SK-N-SH (cell line): ENCODE data around the gene EXOC5. TPM values are rescaled to one million over a fixed set of nuclear protein-coding genes. Genes with fewer than 3 reads are reported as not detected.

Source experiments
- CTCF ChIA-PET: fragments of 300-600, 350-600 bp; formaldehyde crosslinking; extraction: SDS; loops from one replicate; lab custom pipeline; 2021; lab: Yijun Ruan, JAX
- POLR2A ChIA-PET: fragments of 350-600 bp; sonication (Branson Sonifier 250); formaldehyde crosslinking; extraction: SDS; loops from one replicate; lab custom pipeline; 2020; ENCODE audit warnings: antibody characterized with exemption, inconsistent platforms; lab: Yijun Ruan, JAX
- DNase-seq: peaks from one replicate; pipeline ENCODE4 v3.0.0; 2012
- H2AFZ ChIP-seq: fragments of 200-600 bp; sonication (generic); 2 replicates; pipeline ENCODE4 v1.8.1; 2016; ENCODE audit warnings: antibody characterized with exemption, mild to moderate bottlenecking, low read depth
- H3F3A ChIP-seq: fragments of 200-600 bp; sonication (generic); replicated peaks from 2 replicates; pipeline ENCODE3; 2016; ENCODE audit warnings: antibody characterized with exemption, mild to moderate bottlenecking; ENCODE audit not compliant: insufficient read depth
- H3K27ac ChIP-seq, 2 experiments: fragments of 200-500 bp in 1 of 2; fragments of 200-600 bp in 1 of 2; sonication (Bioruptor generic) in 1 of 2; sonication (generic), shearing (Covaris generic) in 1 of 2; 2 replicates each; pipeline versions ENCODE4 v1.5.1 to v1.6.1; 2014 to 2016; ENCODE audit warnings: low read depth in 2 of 2, inconsistent platforms in 1 of 2, low read length in 1 of 2, mild to moderate bottlenecking in 1 of 2, mixed read lengths in 1 of 2
- H3K27me3 ChIP-seq: fragments of 200-600 bp; sonication (generic), shearing (Covaris generic); 2 replicates; pipeline ENCODE4 v1.6.1; 2016; ENCODE audit warnings: mixed run types; ENCODE audit not compliant: insufficient read depth
- H3K36me3 ChIP-seq, 2 experiments: fragments of 200-500 bp in 1 of 2; fragments of 200-600 bp in 1 of 2; sonication (Bioruptor generic) in 1 of 2; sonication (generic) in 1 of 2; replicated peaks in 1 of 2; 2 replicates each; pipeline versions ENCODE3 to v1.5.1; 2014 to 2016; ENCODE audit warnings: low read length in 1 of 2, mild to moderate bottlenecking in 1 of 2; ENCODE audit not compliant: insufficient read depth in 2 of 2, control insufficient read depth in 1 of 2
- H3K4me1 ChIP-seq, 2 experiments: fragments of 200-500 bp in 1 of 2; fragments of 200-600 bp in 1 of 2; sonication (Bioruptor generic) in 1 of 2; sonication (generic), shearing (Covaris generic) in 1 of 2; 2 replicates each; pipeline versions ENCODE4 v1.5.1 to v1.6.1; 2014 to 2016; ENCODE audit warnings: low read depth in 1 of 2, low read length in 1 of 2, mixed run types in 1 of 2; ENCODE audit not compliant: insufficient read depth in 2 of 2, control insufficient read depth in 1 of 2
- H3K4me2 ChIP-seq: fragments of 200-600 bp; sonication (generic), shearing (Covaris generic); 2 replicates; pipeline ENCODE4 v1.6.1; 2017; ENCODE audit warnings: mixed run types
- H3K4me3 ChIP-seq, 2 experiments: fragments of 200-500 bp in 1 of 2; fragments of 200-600 bp in 1 of 2; sonication (Bioruptor generic) in 1 of 2; sonication (generic), shearing (Covaris generic) in 1 of 2; 2 replicates each; pipeline versions ENCODE4 v1.5.1 to v1.8.1; 2014 to 2016; ENCODE audit warnings: low read depth in 2 of 2, inconsistent platforms in 1 of 2, low read length in 1 of 2, mild to moderate bottlenecking in 1 of 2, mixed read lengths in 1 of 2, moderate library complexity in 1 of 2
- H3K79me2 ChIP-seq: fragments of 200-600 bp; sonication (generic); 2 replicates; pipeline ENCODE4 v1.8.1; 2017; ENCODE audit warnings: mild to moderate bottlenecking; ENCODE audit not compliant: insufficient read depth
- H3K9ac ChIP-seq: fragments of 200-600 bp; sonication (generic); 2 replicates; pipeline ENCODE4 v1.6.1; 2017; ENCODE audit warnings: mixed run types
- H3K9me2 ChIP-seq: fragments of 200-600 bp; sonication (generic); 2 replicates; pipeline ENCODE4 v1.6.1; 2017; ENCODE audit warnings: mixed run types
- H3K9me3 ChIP-seq: fragments of 200-600 bp; sonication (generic); 2 replicates; pipeline ENCODE4 v1.6.1; 2017; ENCODE audit warnings: mixed run types, mild to moderate bottlenecking, moderate library complexity
- H4K20me1 ChIP-seq: fragments of 200-600 bp; sonication (generic); 2 replicates; pipeline ENCODE4 v1.6.1; 2017; ENCODE audit warnings: mild to moderate bottlenecking, mixed run types; ENCODE audit not compliant: insufficient read depth
- CHD2 ChIP-seq: fragments of 150-350 bp; IDR thresholded peaks from 2 replicates; pipeline ENCODE4 v1.6.1; 2018; ENCODE audit warnings: low read length; ENCODE audit not compliant: partially characterized antibody
- EP300 ChIP-seq, 2 experiments: IDR thresholded peaks; 2 replicates each; pipeline versions ENCODE4 v1.4.0 to v1.6.1; 2012; ENCODE audit warnings: borderline replicate concordance in 1 of 2, low read depth in 1 of 2, low read length in 1 of 2
- FOSL2 ChIP-seq: IDR thresholded peaks from 2 replicates; pipeline ENCODE4 v1.4.0; 2012; ENCODE audit warnings: low read depth, mild to moderate bottlenecking, moderate library complexity, borderline replicate concordance
- FOXJ3 ChIP-seq: sonication (generic); formaldehyde crosslinking; IDR thresholded peaks from 2 replicates; pipeline ENCODE4 v1.5.1; 2020; ENCODE audit warnings: mild to moderate bottlenecking, missing genetic modification reagents
- GATA2 ChIP-seq: sonication (generic); formaldehyde crosslinking; IDR thresholded peaks from 2 replicates; pipeline ENCODE4 v1.5.0; 2020; ENCODE audit warnings: mild to moderate bottlenecking, missing genetic modification reagents
- MEF2A ChIP-seq: IDR thresholded peaks from 2 replicates; pipeline ENCODE4 v1.4.0; 2012; ENCODE audit warnings: low read depth, borderline replicate concordance
- NFIC ChIP-seq: IDR thresholded peaks from 2 replicates; pipeline ENCODE4 v1.4.0; 2012; ENCODE audit warnings: borderline replicate concordance
- NRF1 ChIP-seq: IDR thresholded peaks from 2 replicates; pipeline ENCODE4 v1.6.1; 2012; ENCODE audit warnings: low read depth, mild to moderate bottlenecking, low read length
- PBX3 ChIP-seq: IDR thresholded peaks from 2 replicates; pipeline ENCODE4; 2012
- RAD21 ChIP-seq: IDR thresholded peaks from 2 replicates; pipeline ENCODE4 v1.6.1; 2012; ENCODE audit warnings: mild to moderate bottlenecking, low read length
- REST ChIP-seq: IDR thresholded peaks from 2 replicates; pipeline ENCODE4 v1.6.1; 2012; ENCODE audit warnings: mild to moderate bottlenecking, low read depth, low read length, moderate library complexity
- RFX5 ChIP-seq: IDR thresholded peaks from 2 replicates; pipeline ENCODE4 v1.6.1; 2012; ENCODE audit warnings: mild to moderate bottlenecking, improper control_type of control experiment, low read length
- RXRA ChIP-seq: IDR thresholded peaks from 2 replicates; pipeline ENCODE4 v1.4.0; 2012; ENCODE audit warnings: low read depth, mild to moderate bottlenecking, borderline replicate concordance
- TAF1 ChIP-seq: IDR thresholded peaks from 2 replicates; pipeline ENCODE4 v1.6.1; 2012; ENCODE audit warnings: low read depth, mild to moderate bottlenecking, low read length, moderate library complexity, borderline replicate concordance
- WGBS: methylation state at CpG from one replicate; pipeline ENCODE4 v1.1.6; 2017; ENCODE audit warnings: low lambda C conversion rate; 5-methylcytosine and 5-hydroxymethylcytosine counted together
- polyA plus RNA-seq, 3 experiments: library from polyadenylated mRNA; depleted of rRNA; stranded (reverse); fragments of >200 nt; gene quantifications; 2 replicates each; pipeline ENCODE4 v1.2.3, GENCODE V29; 2012
- TF ChIP-seq, protein P1 (sequence below): IDR thresholded peaks from 2 replicates; pipeline ENCODE4 v1.4.0; 2012; ENCODE audit warnings: low read depth, borderline replicate concordance
- TF ChIP-seq, protein P2 (sequence below): IDR thresholded peaks from 2 replicates; pipeline ENCODE4 v1.4.0; 2012; ENCODE audit warnings: low read depth
- TF ChIP-seq, protein P3 (sequence below): fragments of 150-350 bp; IDR thresholded peaks from 2 replicates; pipeline ENCODE4 v1.6.1; 2016; ENCODE audit warnings: mild to moderate bottlenecking, low read depth, low read length

EXOC5 gene
- polyA plus RNA-seq, 1 of the 3 experiments (the other 2 are of a cell fraction): 10.5 TPM

DNA sequence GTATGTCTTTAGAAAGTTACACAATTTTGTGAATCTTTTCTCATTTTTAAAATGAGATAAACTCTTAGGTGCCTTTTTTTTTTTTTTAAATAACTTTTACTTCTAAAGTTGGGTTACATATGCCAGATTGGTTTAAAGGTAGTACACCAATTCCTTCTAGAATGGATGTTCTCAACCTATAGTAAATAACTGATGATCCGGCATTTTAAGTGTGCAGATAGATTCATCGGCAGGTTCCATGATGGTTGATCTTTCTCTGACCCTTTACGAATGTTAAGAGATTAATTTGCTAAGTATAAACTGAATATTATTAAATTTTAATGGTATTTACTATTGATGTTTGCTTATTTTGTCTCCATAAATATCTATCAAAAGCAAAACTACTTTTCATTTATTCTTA, 8.4 kb upstream of the EXOC5 start:
- WGBS: 97% methylated on average over 3 of the region's 3 CpGs
- POLR2A ChIA-PET: no interaction called here
- Histone ChIP-seq H3F3A (peaks cover 15% of the 10 kb centered on the region), H3K9ac (no peak overlapping the region)
- TF ChIP-seq CHD2 (no peak), REST (no peak), PBX3 (no peak), FOSL2 (no peak), MEF2A (no peak), RFX5 (no peak), FOXJ3 (CRISPR knock-in tag) (no peak), NFIC (no peak), RAD21 (no peak), GATA2 (CRISPR knock-in tag) (no peak), EP300 (IDR thresholded peaks at IDR 0.05; ENCODE audit: borderline replicate concordance in 1 of 2, low read depth in 1 of 2, low read length in 1 of 2) (no peak), RXRA (no peak), NRF1 (no peak), TAF1 (no peak)
- TF ChIP-seq, protein P1, sequence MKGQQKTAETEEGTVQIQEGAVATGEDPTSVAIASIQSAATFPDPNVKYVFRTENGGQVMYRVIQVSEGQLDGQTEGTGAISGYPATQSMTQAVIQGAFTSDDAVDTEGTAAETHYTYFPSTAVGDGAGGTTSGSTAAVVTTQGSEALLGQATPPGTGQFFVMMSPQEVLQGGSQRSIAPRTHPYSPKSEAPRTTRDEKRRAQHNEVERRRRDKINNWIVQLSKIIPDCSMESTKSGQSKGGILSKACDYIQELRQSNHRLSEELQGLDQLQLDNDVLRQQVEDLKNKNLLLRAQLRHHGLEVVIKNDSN: no peak
- TF ChIP-seq, protein P2, sequence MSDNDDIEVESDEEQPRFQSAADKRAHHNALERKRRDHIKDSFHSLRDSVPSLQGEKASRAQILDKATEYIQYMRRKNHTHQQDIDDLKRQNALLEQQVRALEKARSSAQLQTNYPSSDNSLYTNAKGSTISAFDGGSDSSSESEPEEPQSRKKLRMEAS: no peak
- TF ChIP-seq, protein P3, sequence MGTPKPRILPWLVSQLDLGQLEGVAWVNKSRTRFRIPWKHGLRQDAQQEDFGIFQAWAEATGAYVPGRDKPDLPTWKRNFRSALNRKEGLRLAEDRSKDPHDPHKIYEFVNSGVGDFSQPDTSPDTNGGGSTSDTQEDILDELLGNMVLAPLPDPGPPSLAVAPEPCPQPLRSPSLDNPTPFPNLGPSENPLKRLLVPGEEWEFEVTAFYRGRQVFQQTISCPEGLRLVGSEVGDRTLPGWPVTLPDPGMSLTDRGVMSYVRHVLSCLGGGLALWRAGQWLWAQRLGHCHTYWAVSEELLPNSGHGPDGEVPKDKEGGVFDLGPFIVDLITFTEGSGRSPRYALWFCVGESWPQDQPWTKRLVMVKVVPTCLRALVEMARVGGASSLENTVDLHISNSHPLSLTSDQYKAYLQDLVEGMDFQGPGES: no peak
- TF ChIP-seq, all 33 proteins: peak for 0
- no peaks in the 10 kb centered on the region for H3K9me2 ChIP-seq
- CTCF ChIA-PET: no interaction called here
- no peaks in the 10 kb centered on the region for H3K4me1 ChIP-seq
- H3K27me3 ChIP-seq: no peaks in the 10 kb centered on the region
- H3K4me2 ChIP-seq: no peak overlapping the region
- H3K27ac ChIP-seq: no peak overlapping the region
- no peaks in the 10 kb centered on the region for H4K20me1 ChIP-seq
- DNase-seq: no peak
- no peak overlapping the region for H2AFZ ChIP-seq
- H3K4me3 ChIP-seq: no peak overlapping the region
- H3K79me2 ChIP-seq: peaks cover 40% of the 10 kb centered on the region
- no peaks in the 10 kb centered on the region for H3K9me3 ChIP-seq
- peaks cover 52 to 58% of the 10 kb centered on the region in 2 experiments for H3K36me3 ChIP-seq
